HepG2 (cell line): ENCODE results near the gene TTC8.

Experiments used
- GABPA ChIP-seq, 2 experiments: IDR thresholded peaks; 2 replicates each; pipeline ENCODE4 v1.6.1; 2011 to 2016; ENCODE audit warnings: low read depth in 2 of 2, low read length in 1 of 2, missing biosample characterization in 1 of 2, missing genetic modification characterization in 1 of 2
- IRF2 ChIP-seq: IDR thresholded peaks from 2 replicates; pipeline ENCODE4 v1.6.1; 2018; ENCODE audit warnings: missing genetic modification reagents, missing compliant biosample characterization
- POLR2A ChIP-seq, 2 experiments: IDR thresholded peaks; 2 replicates each; pipeline ENCODE4 v1.6.1; 2011; ENCODE audit warnings: low read depth in 2 of 2, low read length in 2 of 2, mild to moderate bottlenecking in 1 of 2, moderate library complexity in 1 of 2; ENCODE audit not compliant: insufficient read depth in 1 of 2
- SMC3 ChIP-seq: IDR thresholded peaks from 2 replicates; pipeline ENCODE4 v1.6.1; 2011; ENCODE audit warnings: low read length, improper control_type of control experiment
- TAF1 ChIP-seq: sonication (generic); formaldehyde crosslinking; IDR thresholded peaks from 2 replicates; pipeline ENCODE4 v1.4.0; 2020; ENCODE audit warnings: missing genetic modification reagents
- ZC3H4 ChIP-seq: sonication (generic); formaldehyde crosslinking; IDR thresholded peaks from 2 replicates; pipeline ENCODE4 v1.4.0; 2020; ENCODE audit warnings: missing genetic modification reagents, borderline replicate concordance
- ZFP36L1 ChIP-seq: sonication (generic); formaldehyde crosslinking; IDR thresholded peaks from 2 replicates; pipeline ENCODE4 v1.8.0; 2022; ENCODE audit warnings: mild to moderate bottlenecking, missing genetic modification reagents, moderate library complexity
- ZFP41 ChIP-seq: sonication (generic); formaldehyde crosslinking; IDR thresholded peaks from 2 replicates; pipeline ENCODE4 v1.4.0; 2020; ENCODE audit warnings: mild to moderate bottlenecking, missing genetic modification reagents, borderline replicate concordance
- ZNF382 ChIP-seq: sonication (generic); formaldehyde crosslinking; IDR thresholded peaks from 2 replicates; pipeline ENCODE4 v1.5.0; 2020; ENCODE audit warnings: missing genetic modification reagents, mild to moderate bottlenecking, borderline replicate concordance
- ZSCAN25 ChIP-seq: sonication (generic); formaldehyde crosslinking; IDR thresholded peaks from 2 replicates; pipeline ENCODE4 v1.8.0; 2022; ENCODE audit warnings: mild to moderate bottlenecking, missing genetic modification reagents

DNA sequence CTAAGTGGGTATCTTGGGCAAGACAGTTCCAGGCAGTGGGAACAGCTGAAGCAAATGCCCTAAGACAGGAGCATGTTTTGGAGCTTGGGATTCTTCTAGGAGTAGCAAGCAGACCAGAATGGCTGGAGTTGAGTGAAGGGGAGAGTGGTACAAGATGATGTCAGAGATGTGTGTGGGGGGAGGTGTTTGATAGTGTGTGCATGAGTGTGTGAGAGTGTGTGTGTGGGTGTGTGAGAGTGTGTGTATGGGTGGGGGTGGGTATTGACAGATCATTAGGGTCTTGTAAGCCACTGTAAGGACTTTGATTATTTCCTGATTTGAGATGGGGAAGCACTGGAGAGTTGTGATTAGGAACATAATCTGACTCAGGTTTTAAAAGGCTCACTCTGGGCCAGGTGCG, 78.4 kb downstream of the TTC8 start:
- TF ChIP-seq GABPA (IDR thresholded peaks at IDR 0.05; ENCODE audit: low read depth, low read length) (no peak), GABPA (CRISPR knock-in tag; IDR thresholded peaks at IDR 0.05; ENCODE audit: low read depth) (no peak), IRF2 (no peak), POLR2A (IDR thresholded peaks at IDR 0.05; ENCODE audit: insufficient read depth in 1 of 2, low read depth in 2 of 2, low read length in 2 of 2) (no peak), ZSCAN25 (CRISPR knock-in tag) (no peak), ZC3H4 (CRISPR knock-in tag) (no peak), ZFP36L1 (no peak), ZNF382 (CRISPR knock-in tag) (no peak), TAF1 (CRISPR knock-in tag) (no peak), SMC3 (no peak), ZFP41 (CRISPR knock-in tag) (no peak)
